HepG2 (cell line): ENCODE measurements around the gene PLIN1.

Experiments used
- BCL6 ChIP-seq: IDR thresholded peaks from 2 replicates; pipeline ENCODE4 v1.6.1; 2016; ENCODE audit warnings: missing genetic modification reagents, missing compliant biosample characterization
- CHD4 ChIP-seq: fragments of 200-600 bp; sonication (generic); IDR thresholded peaks from 2 replicates; pipeline ENCODE4 v1.7.0; 2017; ENCODE audit warnings: mild to moderate bottlenecking, low read length, borderline replicate concordance
- RAD21 ChIP-seq: fragments of 450-650 bp; formaldehyde crosslinking; IDR thresholded peaks from 2 replicates; pipeline ENCODE4 v1.5.0; 2020; ENCODE audit warnings: mild to moderate bottlenecking
- SIX1 ChIP-seq: sonication (generic); formaldehyde crosslinking; IDR thresholded peaks from 2 replicates; pipeline ENCODE4 v1.4.0; 2020; ENCODE audit warnings: missing genetic modification reagents, borderline replicate concordance
- ZNF280B ChIP-seq: sonication (generic); formaldehyde crosslinking; IDR thresholded peaks from 2 replicates; pipeline ENCODE4 v1.5.0; 2020; ENCODE audit warnings: missing genetic modification reagents, mild to moderate bottlenecking, borderline replicate concordance
- ZNF782 ChIP-seq: sonication (generic); formaldehyde crosslinking; IDR thresholded peaks from 2 replicates; pipeline ENCODE4 v1.4.0; 2020; ENCODE audit warnings: missing genetic modification reagents, mild to moderate bottlenecking, borderline replicate concordance

GRCh38 chr15:89672221-89673164, 6.7 kb downstream of the PLIN1 start:
- TF ChIP-seq BCL6 (CRISPR knock-in tag) (no peak), RAD21 (CRISPR knock-in tag) (no peak), SIX1 (CRISPR knock-in tag) (no peak), ZNF782 (CRISPR knock-in tag) (no peak), ZNF280B (CRISPR knock-in tag) (no peak), CHD4 (no peak)
